Activated effector memory CD4-positive, alpha-beta T cell treated with Interleukin-2 at 50 U/mL for 16 hours (primary cell): ENCODE measurements around the gene SP2.
"Not testable (repeated sequence)": the region's sequence is repeated elsewhere in the genome, so short reads cannot be mapped to it uniquely, and the experiment has no call there.

Experiments used
- DNase-seq: peaks from one replicate; pipeline ENCODE4 v3.0.0-alpha.2; 2020

The SP2 gene

GRCh38 chr17:47925678-47925988 is 29.6 kb downstream of the SP2 start:
- DNase-seq, result no peak

GRCh38 chr17:47927821-47928400 is 31.9 kb downstream of the SP2 start:
- no peak for DNase-seq

GRCh38 chr17:47928415-47928814 is 32.4 kb downstream of the SP2 start:
- no peak for DNase-seq

- DNase-seq, result no peak
Observed at GRCh38 chr17:47929218-47930000, 33.4 kb downstream of the SP2 start.

- no peak for DNase-seq
Observed at GRCh38 chr17:47931848-47932247, 35.8 kb downstream of the SP2 start.

- DNase-seq, result no peak
Observed at GRCh38 chr17:47934856-47935255, 38.8 kb downstream of the SP2 start.

- not testable (repeated sequence) for DNase-seq
Observed at GRCh38 chr17:47935468-47935867, 39.4 kb downstream of the SP2 start.

GRCh38 chr17:47935961-47936360 is 39.9 kb downstream of the SP2 start:
- DNase-seq, result no peak

GRCh38 chr17:47937941-47938340 is 41.9 kb downstream of the SP2 start:
- DNase-seq, result no peak

GRCh38 chr17:47941246-47942095 is 45.4 kb downstream of the SP2 start, which contains the start of gene PNPO:
TSS of gene PNPO (plus strand) at chr17:47941571. CDS start at chr17:47941676, 105 bp downstream.
- DNase-seq, result peak; percentile 89

GRCh38 chr17:47942096-47942510 is 46.1 kb downstream of the SP2 start:
- no peak for DNase-seq

GRCh38 chr17:47942568-47942967 is 46.5 kb downstream of the SP2 start:
- DNase-seq, result no peak

GRCh38 chr17:47945080-47945479 is 49.0 kb downstream of the SP2 start:
- DNase-seq, result no peak

- no peak for DNase-seq
Observed at GRCh38 chr17:47945529-47946508, 49.8 kb downstream of the SP2 start.

GRCh38 chr17:47946516-47946915 is 50.5 kb downstream of the SP2 start:
- DNase-seq, result no peak

- DNase-seq, result peak; percentile 53
Observed at GRCh38 chr17:47946929-47947397, 50.9 kb downstream of the SP2 start.

GRCh38 chr17:47948706-47949196 is 52.7 kb downstream of the SP2 start:
- no peak for DNase-seq

GRCh38 chr17:47949197-47949759 is 53.2 kb downstream of the SP2 start:
- DNase-seq, result peak; percentile 60

- no peak for DNase-seq
Observed at GRCh38 chr17:47949946-47950345, 53.9 kb downstream of the SP2 start.

GRCh38 chr17:47950448-47950847 is 54.4 kb downstream of the SP2 start:
- DNase-seq, result no peak

GRCh38 chr17:47952171-47953021 is 56.4 kb downstream of the SP2 start:
- no peak for DNase-seq
